Measurements from ENCODE around the gene CENPV.
"Not testable (repeated sequence)": the region's sequence is repeated elsewhere in the genome, so short reads cannot be mapped to it uniquely, and the experiment has no call there.

CENPV gene

DNA sequence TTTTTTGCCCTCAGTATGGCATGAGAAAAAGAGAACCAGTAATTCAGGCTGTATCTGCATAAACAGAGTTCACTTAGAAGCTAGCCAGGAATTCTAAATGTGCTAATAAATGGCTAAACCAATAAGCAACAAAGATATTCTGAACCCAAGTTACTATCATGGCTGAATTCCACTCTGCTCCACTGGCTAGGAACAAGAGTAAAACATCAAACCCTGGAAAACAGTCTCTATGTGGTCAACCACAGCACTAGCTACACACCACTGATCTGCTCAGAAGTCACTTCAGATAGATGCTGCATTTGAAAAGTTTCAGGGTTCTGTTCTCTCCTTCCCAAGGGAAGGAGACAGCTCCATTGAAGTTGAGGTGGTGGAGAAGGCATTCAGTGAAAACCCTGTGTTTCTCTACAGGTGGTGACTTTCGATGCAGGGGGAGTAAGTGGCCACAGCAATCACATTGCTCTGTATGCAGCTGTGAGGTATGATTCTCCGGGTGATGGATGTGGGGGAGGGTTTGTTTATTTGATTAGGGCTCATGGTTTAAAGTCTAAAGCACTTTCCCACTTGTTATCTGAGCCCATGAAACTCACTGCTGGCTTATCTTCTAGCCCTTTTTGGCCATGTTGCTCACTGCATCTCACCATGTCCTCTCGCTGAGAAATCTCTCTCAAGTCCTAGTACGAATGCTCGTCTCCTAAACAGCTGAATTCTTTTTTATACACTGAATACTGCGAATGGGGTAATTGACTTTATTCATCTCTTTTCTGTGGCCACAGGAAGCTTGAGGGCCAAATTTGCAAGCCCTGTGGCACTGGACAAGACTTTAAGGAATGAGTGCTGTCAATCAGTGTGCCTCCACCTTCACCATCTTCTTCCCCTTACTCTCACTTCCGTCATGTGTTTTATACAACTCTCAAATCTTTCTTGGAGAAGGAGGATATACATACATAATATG lies 39.9 kb downstream of the CENPV start:
- DNase-seq (ENCODE audit: low spot score), result no peak

DNA sequence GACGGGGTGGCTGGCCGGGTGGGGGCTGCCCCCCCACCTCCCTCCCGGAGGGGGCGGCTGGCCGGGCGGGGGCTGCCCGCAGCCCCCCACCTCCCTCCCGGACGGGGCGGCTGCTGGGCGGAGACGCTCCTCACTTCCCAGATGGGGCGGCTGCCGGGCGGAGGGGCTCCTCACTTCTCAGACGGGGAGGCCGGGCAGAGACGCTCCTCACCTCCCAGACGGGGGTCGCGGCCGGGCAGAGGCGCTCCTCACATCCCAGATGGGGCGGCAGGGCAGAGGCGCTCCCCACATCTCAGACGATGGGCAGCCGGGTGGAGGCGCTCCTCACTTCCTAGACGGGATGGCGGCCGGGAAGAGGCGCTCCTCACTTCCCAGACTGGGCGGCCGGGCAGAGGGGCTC lies 41.2 kb downstream of the CENPV start:
- DNase-seq (ENCODE audit: low spot score), result not testable (repeated sequence)

DNA sequence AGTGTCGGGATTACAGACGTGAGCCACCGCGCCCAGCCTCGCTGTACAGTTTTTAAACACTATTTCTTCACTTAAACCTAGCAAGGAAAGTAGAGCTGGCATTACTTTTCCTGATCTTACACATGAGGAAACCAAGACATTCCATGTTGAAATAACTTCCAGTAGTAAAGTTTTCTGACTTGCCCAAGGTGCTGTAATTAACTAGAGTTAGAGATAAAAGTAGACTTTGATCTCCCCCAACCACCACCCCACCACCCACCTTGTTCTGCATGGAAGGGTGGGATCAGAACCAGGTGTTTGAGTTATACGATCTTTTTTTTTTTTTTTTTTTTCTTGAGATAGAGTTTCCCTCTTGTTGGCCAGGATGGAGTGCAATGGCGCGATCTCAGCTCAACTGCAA lies 47.1 kb downstream of the CENPV start:
- no peak for DNase-seq (ENCODE audit: low spot score)

DNA sequence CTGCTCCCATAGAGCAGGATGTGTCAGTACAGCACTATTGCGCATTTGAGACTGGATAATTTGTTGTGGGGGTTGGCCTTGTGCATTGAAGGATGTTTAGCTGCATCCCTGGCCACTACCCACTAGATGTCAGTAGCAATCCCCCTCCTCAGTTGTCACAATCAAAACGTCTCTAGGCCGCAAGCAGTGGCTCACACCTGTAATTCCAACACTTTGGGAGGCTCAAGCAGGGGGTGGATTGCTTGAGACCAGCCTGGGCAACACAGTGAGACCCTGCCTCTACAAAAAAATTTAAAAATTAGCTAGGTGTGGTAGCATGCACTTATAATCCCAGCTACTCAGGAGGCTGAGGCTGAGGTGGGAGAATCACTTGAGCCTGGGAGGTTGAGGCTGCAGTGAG lies 48.4 kb downstream of the CENPV start:
- DNase-seq (ENCODE audit: low spot score), result no peak

DNA sequence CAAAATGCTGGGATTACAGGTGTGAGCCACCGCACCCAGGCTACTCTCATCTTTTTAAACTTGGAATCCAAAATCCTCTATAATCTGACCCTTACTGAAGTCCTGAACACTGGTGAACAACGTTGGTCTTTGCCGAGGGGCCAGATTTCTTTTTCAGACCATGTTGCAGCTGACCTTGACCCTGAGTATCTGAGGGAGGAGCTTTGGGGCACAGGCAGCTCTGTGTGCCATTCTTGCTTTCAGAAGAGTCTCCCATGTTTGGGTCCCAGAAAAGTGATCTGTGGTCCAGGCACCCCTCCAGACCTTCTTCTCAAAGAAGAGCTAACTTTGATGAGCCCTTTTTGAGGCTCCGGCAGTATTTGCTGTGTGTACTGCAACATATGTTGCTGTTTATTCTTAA lies 50.4 kb downstream of the CENPV start:
- DNase-seq (ENCODE audit: low spot score), result no peak

DNA sequence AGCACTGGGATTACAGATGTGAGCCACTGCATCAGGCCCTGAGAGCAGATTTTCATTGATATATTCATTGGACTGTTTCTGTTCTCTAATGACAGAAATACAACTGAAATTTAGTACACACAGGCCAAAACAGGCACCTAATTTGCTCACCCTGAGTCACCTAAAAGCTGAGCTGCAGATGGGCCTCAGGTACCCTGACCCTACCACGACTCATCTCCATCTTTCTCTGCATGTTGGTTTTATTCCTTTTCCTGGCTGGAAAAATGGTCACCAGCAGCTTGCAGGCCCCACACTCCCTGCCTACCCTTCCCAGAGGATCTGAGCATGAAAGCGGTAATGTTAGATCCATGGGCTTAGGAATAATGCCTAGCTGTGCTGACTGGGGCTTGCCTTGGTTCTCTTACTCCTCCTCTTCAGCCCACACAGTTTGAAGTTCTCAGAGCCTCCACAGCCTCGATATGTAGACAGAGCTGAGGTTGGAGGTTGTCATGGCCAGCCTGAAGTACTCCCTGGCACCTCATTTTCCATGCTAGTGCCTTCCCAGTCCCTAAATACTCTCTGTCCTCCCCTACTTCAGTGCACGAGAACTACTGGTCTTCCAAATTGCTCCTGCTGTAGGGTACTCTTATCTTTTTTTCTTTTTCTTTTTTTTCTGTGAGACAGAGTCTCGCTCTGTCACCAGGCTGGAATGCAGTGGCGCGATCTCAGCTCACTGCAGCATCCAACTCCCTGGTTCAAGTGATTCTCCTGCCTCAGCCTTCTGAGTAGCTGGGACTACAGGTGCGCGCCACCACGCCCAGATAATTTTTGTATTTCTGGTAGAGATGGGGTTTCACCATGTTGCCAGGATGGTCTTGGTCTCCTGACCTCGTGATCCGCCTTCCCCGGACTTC lies 51.1 kb downstream of the CENPV start:
- no peak for DNase-seq (ENCODE audit: low spot score)

DNA sequence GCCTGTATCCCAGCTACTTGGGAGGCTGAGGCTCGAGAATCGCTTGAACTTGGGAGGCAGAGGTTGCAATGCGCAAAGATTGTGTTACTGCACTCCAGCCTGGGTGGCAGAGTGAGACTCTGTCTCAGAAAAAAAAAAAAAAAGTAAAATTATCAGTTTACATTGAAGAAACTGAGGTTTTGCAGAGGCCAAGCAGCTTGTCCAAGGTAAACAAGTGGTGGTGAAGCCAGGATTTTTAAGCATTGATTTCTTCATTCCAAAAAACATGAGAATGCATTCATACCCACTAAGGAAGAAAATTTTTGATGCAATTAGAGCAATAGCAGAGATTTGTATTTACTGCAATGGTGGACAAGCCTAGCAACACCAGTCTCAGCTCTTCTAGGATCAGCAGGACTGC lies 52.7 kb downstream of the CENPV start:
- no peak for DNase-seq (ENCODE audit: low spot score)

DNA sequence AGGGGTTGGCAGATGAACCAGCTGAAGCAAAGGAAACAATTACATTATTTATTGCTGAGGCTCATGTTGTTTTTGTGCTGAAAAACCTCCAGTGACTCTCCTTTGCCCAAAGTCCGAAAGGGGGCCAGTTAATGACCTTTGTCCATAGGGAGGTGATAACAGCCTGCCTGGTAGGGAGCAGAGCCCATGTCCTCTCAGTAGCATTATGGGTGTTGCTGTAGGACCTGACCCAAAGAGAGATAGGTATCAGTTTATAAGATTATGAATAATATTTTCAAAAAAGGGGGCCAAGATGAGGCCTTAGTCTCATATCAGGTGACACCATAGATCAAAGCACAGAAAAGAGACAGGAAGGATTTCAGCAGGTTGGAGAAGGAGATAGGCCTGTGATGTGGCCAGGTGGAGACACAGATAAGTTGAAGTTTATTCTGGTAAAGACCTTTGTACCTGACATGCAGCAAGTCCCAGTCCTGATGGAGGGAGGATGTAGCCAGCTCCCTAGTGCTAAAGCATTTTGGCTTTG lies 55.1 kb downstream of the CENPV start:
- DNase-seq (ENCODE audit: low spot score), result no peak

DNA sequence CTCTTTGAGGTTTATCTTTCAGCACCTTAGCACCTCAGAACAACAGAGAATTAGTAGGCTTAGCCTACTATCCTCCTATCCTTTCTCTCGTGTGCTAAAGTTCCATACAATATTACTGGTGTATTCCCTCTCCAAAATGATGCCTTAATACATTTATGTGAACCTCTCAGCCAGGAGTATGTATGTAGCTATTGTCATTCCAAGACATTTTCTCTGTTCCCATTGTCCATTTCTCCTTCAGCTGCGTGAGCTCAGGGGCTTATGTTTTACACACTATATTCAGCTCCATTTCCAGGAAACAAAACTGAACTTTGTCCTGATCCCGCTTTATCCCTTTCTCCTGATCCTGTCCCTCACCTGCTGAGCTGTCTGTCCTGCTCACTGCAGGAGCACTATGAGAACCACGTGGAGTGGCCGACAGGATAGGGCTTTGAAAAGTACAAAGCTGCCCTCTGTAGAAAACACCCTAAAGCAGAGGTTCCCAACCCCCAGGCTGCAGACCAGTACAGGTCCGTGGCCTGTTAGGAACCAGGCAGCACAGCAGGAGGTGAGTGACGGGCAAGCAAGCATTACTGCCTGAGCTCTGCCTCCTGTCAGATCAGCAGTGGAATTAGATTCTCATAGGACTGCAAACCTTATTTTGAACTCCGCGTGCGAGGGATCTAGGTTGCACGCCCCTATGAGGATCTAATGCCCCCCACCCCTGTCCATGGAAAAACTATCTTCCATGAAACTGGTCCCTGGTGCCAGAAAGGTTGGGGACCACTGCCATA lies 55.7 kb downstream of the CENPV start:
- no peak for DNase-seq (ENCODE audit: low spot score)

DNA sequence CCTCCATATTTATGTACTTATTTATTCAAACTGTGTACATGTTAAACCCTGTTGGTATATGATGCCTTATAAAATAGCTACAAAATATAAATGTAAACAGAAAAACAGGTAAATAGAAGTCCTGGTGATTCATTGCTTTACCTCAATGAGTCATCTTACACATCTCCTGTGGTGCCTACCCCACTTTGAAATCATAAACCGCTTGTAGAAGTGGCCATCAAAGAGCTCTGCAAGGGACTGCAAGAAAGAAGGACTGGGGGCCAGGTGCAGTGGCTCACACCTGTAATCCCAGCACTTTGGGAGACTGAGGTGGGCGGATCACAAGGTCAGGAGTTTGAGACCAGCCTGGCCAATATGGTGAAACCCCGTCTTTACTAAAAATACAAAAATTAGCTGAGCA lies 57.2 kb downstream of the CENPV start:
- not testable (repeated sequence) for DNase-seq (ENCODE audit: low spot score)

DNA sequence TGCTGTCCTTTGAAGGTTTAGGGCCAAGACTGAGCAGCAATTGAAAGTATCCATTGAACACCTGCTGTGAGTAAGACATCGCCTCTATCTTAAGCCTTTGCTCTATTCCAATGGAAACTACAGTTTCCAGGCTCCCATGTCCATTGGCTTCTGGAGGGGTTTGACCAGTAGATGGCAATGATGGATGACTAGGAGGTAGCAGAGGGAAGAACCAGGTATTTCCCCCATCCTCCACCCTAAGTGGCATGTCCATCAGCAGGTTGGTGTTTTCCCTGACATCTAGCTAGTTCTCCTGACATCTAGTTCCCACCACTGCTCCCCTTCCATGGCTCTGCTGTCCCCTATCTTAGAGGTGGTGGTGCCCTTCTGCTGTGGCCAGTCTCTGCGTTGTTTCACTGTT lies 58.7 kb downstream of the CENPV start:
- DNase-seq (ENCODE audit: low spot score), result no peak

DNA sequence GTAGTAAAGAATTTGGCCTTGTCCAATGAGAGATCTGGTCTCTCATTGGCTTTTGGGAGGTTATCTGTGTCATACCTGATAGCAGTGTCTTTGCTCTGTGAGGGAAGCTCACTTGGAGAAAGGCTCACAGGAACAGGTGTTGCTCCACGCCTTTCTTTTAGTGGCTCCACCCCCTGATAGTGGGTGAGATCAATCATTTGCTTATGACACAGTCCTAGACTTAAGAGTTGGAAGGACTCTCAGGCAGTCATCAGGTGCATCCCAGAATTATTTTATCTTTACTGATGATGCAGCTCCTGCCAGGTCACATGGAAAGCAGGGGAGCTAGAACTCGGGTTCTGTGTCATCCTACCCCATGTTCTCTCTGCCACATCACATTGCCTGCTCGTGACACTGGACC lies 59.3 kb downstream of the CENPV start:
- no peak for DNase-seq (ENCODE audit: low spot score)
